MG63 (cell line): ENCODE results near the gene SSH3. TPM values are rescaled to one million over a fixed set of nuclear protein-coding genes. Genes with fewer than 3 reads are reported as not detected.
"Not testable (repeated sequence)": the region's sequence is repeated elsewhere in the genome, so short reads cannot be mapped to it uniquely, and the experiment has no call there.

Experiments
- DNase-seq: peaks from one replicate; pipeline ENCODE4 v3.0.0-alpha.2; 2020
- H3K27me3 ChIP-seq: fragments of 250-450 bp; sonication (Bioruptor Pico); 2 replicates; pipeline ENCODE4 v1.5.1; 2020; ENCODE audit warnings: mild to moderate bottlenecking, moderate library complexity
- H3K36me3 ChIP-seq: fragments of 250-450 bp; sonication (Bioruptor Pico); 2 replicates; pipeline ENCODE4 v1.5.1; 2020; ENCODE audit warnings: mild to moderate bottlenecking, moderate library complexity
- H3K4me3 ChIP-seq: fragments of 250-450 bp; sonication (Bioruptor Pico); 2 replicates; pipeline ENCODE4 v1.5.1; 2020; ENCODE audit warnings: mild to moderate bottlenecking, moderate library complexity
- H3K9me3 ChIP-seq: fragments of 250-450 bp; sonication (Bioruptor Pico); 2 replicates; pipeline ENCODE4 v1.5.1; 2020; ENCODE audit warnings: mild to moderate bottlenecking, moderate library complexity
- total RNA-seq: library from RNA; depleted of rRNA; stranded (reverse); fragments of >200 nt; shearing (Covaris generic); gene quantifications from 2 replicates; pipeline ENCODE4 v1.2.3, GENCODE V29; 2014; ENCODE audit warnings: low replicate concordance

SSH3 gene
- total RNA-seq, 1 experiment from 2014 or later: 5.1 TPM

DNA sequence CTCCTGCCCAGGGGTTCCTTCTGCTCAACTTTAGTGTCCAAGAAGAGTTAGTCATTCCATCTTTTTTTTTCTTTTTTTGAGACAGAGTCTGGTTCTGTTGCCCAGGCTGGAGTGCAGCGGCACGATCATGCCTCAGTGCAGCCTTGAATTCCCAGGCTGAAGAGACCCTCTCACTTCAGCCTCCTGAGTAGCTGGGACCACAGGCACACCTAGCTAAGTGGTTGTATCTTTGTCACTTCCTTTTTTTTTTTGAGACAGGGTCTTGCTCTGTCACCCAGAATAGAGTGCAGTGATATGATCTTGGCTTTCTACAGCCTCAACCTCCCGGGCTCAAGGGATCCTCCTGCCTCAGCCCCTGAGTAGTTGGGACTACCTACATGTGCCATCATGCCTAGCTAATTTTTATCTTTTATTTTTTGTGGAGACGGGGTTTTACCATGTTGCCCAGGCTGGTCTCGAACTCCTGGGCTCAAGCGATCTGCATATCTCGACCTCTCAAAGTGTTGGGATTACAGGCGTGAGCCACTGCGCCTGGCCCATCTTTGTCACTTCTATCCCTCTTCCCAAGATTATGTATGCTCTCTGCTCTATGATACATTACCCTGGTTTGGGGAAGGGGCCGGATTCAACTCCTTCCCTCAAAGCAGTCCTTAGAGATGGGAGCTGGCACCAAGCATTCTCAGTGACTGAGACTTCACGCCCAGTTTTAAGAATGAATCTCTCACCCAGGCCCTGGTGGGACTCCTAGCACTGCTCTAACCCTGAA lies 10.0 kb downstream of the SSH3 start:
- H3K9me3 ChIP-seq: no peaks in the 10 kb centered on the region
- no peak overlapping the region for H3K4me3 ChIP-seq
- H3K36me3 ChIP-seq: no peaks in the 10 kb centered on the region
- H3K27me3 ChIP-seq: no peaks in the 10 kb centered on the region
- DNase-seq: no peak

DNA sequence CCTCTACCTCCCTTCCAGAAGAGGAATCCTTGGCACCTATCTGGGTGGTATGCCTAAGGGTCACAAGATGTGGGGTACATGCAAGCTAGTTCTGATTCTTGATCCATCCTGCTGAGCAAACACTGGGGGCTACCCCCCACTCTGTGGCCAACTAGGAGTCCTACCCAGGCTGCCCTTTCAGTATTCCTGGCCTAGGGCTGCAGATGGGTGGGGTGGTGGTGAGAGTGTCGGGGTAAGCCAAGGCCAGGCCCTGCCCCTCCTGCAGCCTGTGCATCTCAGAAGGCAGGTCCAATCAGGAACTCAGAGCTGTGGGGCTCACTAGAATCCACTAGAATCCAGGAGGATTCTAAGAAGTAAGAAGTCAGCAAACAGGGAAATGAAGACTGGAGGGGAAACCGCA lies 10.9 kb downstream of the SSH3 start:
- Histone ChIP-seq H3K4me3 (no peak overlapping the region), H3K36me3 (no peaks in the 10 kb centered on the region), H3K9me3 (no peaks in the 10 kb centered on the region), H3K27me3 (no peaks in the 10 kb centered on the region)
- no peak for DNase-seq

DNA sequence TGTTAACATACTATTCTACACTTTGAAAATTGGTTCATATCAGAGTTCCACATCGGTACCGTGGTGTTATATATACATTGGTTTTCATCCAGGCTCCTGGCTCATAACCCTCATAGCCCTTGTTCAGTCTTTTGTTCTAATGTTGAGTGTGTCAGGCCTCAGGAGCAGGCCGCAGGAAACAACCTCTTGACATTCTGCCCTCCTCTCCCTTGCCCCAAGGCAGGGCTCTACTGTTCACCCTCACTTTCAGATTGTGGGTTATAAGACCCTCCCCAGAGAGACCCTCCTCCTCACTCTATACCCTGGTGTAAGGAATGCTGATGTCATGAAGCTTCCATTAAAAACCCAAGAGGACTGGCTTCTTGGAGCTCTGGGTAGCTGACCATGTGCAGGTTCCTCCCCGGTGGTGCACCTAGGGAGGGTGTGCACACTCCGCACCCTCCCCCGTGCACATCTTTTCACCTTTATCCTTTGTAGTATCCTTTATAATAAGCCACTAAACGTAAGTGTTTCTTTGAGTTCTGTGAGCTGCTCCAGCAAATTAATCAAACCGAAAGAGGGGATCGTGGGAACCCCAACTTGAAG lies 12.1 kb downstream of the SSH3 start:
- Histone ChIP-seq H3K4me3 (no peak overlapping the region), H3K36me3 (no peaks in the 10 kb centered on the region), H3K27me3 (no peaks in the 10 kb centered on the region), H3K9me3 (no peaks in the 10 kb centered on the region)
- DNase-seq: no peak

DNA sequence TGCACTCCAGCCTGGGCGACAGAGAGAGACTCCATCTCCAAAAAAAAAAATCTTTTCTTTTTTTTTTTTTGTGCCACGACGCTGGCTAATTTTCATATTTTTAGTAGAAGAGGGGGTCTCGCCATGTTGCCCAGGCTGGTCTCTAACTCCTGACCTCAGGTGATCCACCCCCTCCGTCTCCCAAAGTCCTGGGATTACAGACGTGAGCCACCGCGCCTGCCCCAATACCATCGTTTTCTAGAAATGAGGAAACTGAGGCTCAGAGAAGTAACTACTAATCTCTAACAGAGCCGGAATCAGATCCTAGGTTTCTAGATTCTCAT lies 13.5 kb downstream of the SSH3 start:
- no peak for DNase-seq
- H3K4me3 ChIP-seq: peak overlapping the region; percentile 65
- H3K36me3 ChIP-seq: no peaks in the 10 kb centered on the region
- H3K27me3 ChIP-seq: no peaks in the 10 kb centered on the region
- no peaks in the 10 kb centered on the region for H3K9me3 ChIP-seq

DNA sequence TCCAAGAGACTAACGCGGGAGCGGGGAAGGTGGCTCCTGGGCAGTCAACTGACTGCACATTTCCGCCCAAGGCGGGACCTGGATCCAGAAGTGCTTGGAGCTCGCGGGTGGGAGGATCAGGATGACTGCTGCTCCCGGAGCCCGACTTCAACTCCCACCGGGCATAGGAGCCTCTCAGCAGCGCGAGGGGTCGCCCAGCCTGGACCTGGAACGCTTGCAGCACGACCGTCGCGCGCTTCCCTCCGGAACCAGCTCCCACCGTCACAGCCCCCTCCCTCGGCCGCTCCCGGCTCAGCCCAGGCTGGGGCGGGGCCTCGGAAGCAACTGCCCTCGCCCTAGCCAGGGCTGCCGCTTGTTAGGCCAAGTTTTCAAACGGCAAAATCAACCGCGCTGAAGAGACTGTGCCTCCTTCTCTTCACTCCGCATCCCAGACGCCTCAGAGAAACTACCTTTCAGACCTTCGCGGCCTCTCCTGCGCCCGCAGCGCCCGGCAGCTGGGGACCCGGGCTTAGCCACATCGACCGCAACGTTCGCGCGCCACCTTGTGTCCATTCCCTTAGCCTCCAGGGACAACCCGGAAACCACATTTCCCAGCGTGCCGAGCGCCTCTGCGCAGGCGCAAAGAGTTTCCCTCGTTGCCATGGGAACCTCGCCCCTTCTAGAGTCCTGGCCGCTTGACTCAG lies 14.0 kb downstream of the SSH3 start:
- Histone ChIP-seq H3K4me3 (peak overlapping the region; percentile 65), H3K36me3 (no peaks in the 10 kb centered on the region), H3K9me3 (no peaks in the 10 kb centered on the region), H3K27me3 (no peaks in the 10 kb centered on the region)
- peak; percentile 91 for DNase-seq

DNA sequence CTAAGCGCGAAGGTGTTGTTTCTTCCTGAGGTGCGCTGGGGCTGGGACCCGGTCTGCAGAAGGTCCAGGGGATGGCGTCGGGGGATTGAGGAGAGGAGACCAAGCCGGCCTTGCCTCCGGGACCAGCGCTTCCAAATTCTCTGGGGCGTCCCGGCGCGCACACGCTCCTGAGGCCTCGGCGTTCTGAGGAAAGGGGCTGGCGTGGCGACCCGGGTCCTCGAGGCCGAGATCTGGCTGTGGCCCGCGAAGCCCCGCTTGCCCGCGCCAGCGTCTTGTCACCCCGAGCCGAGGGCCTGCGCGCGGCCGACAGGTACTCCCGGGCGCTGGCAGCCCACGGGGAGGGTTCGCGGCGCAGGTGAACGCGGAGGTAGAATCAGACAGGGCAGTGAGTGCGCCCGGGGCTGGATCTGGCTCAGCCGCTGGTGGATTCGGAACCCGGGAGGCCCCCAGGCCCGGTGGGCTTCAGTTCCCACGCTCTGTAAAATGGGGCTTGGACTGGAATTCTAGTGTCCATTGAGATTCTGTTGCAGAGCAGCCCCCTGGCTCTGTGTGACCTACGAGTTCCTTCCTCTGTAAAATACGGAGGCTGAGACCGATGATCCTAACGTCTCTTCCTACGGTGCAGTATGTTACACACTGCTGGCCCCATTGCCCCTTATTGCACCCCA lies 14.7 kb downstream of the SSH3 start:
- no peak for DNase-seq
- H3K9me3 ChIP-seq: no peaks in the 10 kb centered on the region
- H3K27me3 ChIP-seq: no peaks in the 10 kb centered on the region
- H3K4me3 ChIP-seq: peak overlapping the region; percentile 65
- no peaks in the 10 kb centered on the region for H3K36me3 ChIP-seq

DNA sequence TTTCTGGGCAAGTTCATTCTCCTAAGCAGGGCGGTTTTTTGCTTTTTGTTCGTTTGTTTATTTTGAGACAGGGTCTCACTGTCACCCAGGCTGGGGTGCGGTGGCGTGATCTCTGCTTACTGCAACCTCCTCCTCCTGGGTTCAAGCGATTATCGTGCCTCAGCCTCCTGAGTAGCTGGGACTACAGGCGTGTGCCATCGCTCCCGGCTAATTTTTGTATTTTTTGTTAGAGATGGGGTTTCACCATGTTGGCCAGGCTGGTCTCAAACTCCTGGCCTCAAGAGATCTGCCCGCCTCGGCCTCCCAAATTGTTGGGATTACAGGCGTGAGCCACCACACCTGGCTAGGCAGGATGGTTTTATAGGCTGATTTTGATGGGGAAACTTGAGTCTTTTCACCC lies 15.5 kb downstream of the SSH3 start:
- H3K9me3 ChIP-seq, H3K4me3 ChIP-seq, DNase-seq, H3K27me3 ChIP-seq, H3K36me3 ChIP-seq: not testable (repeated sequence)

DNA sequence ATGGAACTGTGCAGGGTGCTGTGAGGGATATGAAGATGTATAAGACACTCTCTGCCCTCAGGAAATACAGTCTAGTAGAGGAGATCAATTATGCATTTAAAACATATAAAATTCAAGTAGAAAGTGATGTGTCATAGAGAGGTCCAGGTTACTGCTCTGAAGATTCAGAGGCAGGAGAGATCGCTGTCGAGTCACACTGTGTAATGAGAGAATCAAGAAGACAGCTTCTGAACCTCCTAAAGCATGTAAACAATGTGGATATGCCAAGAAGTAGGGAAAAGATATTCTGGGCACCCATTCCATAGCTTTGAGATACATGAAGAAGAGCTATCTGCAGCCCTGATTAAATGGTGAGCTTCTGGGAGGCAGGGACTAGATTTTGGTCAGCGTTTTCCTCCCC lies 16.7 kb downstream of the SSH3 start:
- Histone ChIP-seq H3K4me3 (no peak overlapping the region), H3K36me3 (no peaks in the 10 kb centered on the region), H3K27me3 (no peaks in the 10 kb centered on the region), H3K9me3 (no peaks in the 10 kb centered on the region)
- DNase-seq: no peak

DNA sequence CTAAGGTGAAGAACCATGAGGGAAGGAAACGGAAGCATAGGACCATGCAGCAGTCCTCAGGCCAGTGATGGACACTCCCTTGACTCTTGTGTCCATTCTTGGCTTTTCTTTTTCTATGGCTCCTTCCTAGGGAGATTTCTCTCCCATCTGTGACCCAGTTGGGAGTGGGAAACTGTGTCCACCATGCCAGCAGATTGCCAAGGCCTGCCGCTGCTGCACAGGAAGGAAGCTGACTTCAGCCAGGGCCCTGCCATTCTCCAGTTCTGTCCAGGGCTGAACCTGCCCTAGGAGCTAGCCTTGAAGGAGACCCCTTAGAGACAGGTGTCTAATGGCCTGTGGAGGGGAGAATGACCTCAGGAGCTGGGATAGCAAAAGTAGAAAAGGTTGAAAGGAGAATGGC lies 17.4 kb downstream of the SSH3 start:
- Histone ChIP-seq H3K36me3 (no peaks in the 10 kb centered on the region), H3K27me3 (no peaks in the 10 kb centered on the region), H3K9me3 (no peaks in the 10 kb centered on the region), H3K4me3 (no peak overlapping the region)
- no peak for DNase-seq

DNA sequence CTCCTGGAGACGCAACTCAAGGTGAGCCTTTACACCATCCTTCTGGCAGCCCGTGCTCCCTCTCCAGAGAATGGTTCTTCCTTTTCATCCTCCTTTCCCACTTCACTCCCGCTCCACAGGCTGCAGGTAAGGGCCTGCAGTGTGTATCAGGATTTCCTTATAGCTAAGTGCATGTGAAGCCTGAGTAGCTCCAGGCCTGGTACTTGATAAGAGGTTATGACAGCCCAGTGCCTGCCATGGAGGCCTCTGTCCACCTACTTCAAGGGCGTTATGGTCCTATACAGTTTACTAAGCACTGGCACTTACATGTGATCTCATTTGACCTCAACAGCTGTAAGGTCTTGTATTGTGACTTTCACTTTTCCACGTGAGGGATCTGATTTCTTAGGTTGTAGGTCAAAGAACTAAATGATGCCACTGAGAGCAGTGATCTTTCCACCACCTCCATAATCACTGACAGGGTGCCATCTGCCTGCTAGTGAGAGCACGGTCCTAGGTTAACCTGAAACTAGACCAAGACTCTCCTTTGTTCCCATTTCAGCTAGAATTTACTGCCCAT lies 18.1 kb downstream of the SSH3 start:
- H3K27me3 ChIP-seq: no peaks in the 10 kb centered on the region
- H3K4me3 ChIP-seq: no peak overlapping the region
- no peaks in the 10 kb centered on the region for H3K9me3 ChIP-seq
- no peaks in the 10 kb centered on the region for H3K36me3 ChIP-seq
- no peak for DNase-seq

DNA sequence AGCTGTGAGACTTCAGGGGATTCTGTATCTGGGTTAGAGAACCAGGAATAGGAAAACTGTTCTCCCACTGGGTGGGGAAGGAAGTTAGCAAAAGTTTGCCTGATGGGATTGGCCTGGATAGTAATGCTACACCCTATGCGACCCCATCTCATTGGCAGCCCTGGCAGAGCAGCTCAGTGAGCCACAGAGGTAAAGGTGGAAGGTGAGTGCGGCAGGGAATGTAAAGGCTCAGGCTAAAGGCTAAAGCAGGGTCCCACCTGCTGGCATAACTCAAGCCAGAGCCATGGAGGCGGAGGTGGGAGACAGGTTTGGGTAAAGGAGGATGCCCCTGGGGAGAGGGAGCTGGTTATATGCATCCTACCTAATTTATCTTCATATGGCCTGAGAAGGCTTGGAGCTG lies 18.7 kb downstream of the SSH3 start:
- DNase-seq: no peak
- Histone ChIP-seq H3K9me3 (no peaks in the 10 kb centered on the region), H3K27me3 (no peaks in the 10 kb centered on the region), H3K4me3 (no peak overlapping the region), H3K36me3 (no peaks in the 10 kb centered on the region)

DNA sequence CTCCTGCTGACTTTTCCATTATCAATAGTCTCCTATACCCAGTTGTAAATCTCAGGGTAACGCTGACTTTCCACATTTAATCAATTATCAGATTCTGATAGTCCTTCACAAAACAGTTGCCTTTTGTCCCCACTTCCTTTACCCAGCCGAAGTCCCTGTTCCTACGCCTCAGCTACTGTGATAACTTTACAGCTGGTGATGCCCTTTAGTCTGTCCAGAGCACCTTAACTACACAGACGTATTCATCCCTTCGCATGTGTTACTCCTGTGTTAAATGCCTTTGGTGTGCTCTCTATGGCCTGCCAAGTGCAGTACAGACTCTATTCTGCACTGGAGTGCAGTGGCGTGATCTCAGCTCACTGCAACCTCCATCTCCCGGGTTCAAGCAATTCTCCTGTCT lies 20.2 kb downstream of the SSH3 start:
- H3K36me3 ChIP-seq: no peaks in the 10 kb centered on the region

DNA sequence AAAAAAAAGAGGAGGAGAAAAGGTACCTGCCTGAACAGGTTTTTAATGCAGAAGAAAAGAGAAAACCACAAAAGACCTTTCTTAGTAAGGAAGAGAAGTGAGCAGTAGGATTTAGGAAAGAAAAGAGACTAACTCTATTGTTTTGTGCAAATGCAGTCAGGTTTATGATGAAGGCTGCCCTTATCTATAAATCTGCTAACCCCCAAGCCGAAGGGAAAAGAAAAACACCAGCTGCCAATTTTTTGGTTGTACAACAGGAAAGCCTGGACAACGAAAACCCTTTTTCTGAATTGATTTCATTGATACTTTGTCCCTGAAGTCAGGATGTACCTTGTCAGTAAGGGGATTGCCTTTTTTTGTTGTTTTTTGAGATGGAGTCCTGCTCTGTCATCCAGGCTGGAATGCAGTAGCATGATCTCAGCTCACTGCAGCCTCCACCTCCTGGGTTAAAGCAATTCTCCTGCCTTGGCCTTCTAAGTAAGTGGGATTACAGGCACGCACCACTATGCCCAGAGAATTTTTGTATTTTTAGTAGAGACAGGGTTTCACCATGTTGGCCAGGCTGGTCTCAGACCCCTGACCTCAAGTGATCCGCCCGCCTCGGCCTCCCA lies 28.9 kb downstream of the SSH3 start:
- Histone ChIP-seq H3K36me3 (no peaks in the 10 kb centered on the region; the same call in 1 of the 2 replicates), H3K9me3 (peaks cover under 1% of the 10 kb centered on the region; the same call in 1 of the 2 replicates), H3K4me3 (no peak overlapping the region), H3K27me3 (no peaks in the 10 kb centered on the region)
- no peak for DNase-seq

More for the DNA sequence above, 20.2 kb downstream of the SSH3 start:
- no peak for DNase-seq
- Histone ChIP-seq H3K9me3 (no peaks in the 10 kb centered on the region), H3K4me3 (no peak overlapping the region), H3K27me3 (no peaks in the 10 kb centered on the region)

DNA sequence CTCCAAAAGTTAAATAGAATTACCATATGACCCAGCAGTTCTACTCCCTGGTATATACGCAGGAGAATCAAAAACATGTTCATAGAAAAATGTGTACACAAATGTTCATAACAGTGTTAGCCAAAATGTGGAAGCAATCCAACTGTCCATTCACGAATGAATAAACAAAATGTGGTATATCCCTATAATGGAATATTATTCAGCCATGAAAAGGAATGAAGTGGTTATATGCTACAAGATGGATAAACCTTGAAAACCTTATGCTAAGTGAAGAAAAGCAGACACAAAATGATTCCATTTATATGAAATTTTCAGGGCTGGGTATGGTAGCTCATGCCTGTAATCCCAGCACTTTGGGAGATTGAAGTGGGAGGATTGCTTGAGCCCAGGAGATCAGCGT lies 33.9 kb downstream of the SSH3 start:
- Histone ChIP-seq H3K4me3 (no peak overlapping the region), H3K36me3 (no peaks in the 10 kb centered on the region), H3K9me3 (peaks cover 3% of the 10 kb centered on the region), H3K27me3 (no peaks in the 10 kb centered on the region)
- no peak for DNase-seq

DNA sequence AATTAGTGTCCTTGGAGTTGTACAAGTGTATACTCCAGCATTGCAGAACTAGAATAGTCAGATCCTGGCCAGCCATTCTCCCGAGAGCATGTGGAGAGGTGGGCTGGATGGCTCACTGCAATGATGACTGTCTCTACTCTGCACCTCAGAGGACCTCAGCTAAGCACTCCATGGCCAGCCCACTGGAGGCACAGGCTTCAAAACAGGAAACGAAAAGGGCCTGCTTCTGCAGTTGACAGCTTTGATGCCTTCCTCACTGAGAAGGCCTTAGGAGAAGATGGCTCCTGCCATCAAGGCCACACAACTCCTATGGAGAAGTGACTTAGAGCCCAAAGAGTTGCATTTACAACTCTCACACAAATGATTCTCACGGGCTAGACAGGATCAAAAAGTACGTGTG lies 40.9 kb downstream of the SSH3 start:
- Histone ChIP-seq H3K4me3 (no peak overlapping the region), H3K9me3 (peaks cover 3% of the 10 kb centered on the region; the same call in 1 of the 2 replicates), H3K36me3 (no peaks in the 10 kb centered on the region), H3K27me3 (no peaks in the 10 kb centered on the region)
- DNase-seq: no peak

DNA sequence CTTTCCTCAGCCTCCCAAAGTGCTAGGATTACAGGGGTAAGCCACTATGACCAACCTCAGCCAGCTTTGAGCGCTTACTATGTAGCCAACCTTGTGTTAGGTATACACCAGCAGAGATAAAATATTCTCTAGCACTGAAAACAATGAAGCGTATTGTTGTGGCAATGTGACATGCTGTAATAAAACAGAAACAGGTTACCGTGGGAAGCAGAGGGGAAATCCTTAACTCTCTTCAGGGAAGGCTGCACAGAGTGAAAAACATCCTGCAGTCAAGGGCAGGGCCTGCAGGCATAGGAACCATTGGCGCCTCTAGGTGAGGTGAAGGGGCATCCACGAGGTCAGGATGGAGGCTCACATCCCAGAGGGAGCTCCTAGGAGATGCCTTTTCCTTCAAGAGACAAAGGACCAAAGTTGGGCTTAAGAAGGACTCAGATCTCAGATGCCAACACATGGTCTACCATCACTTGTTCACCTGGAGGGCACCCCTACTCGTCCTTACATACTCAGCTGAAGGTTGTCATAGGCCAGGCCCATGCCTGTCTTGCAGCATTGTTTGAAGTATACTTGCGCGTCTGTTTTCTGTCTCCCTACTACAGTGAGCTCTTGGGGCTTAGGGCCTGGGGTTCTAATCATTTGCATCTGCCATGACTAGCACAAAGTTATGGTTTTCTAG lies 42.1 kb downstream of the SSH3 start:
- no peak for DNase-seq
- no peaks in the 10 kb centered on the region for H3K36me3 ChIP-seq
- H3K27me3 ChIP-seq: no peaks in the 10 kb centered on the region
- H3K4me3 ChIP-seq: no peak overlapping the region
- peaks cover 3% of the 10 kb centered on the region; the same call in 1 of the 2 replicates for H3K9me3 ChIP-seq
